GM23338 (cell line): ENCODE data around the gene LIPG. TPM values are rescaled to one million over a fixed set of nuclear protein-coding genes. Genes with fewer than 3 reads are reported as not detected.

ENCODE experiments used
- ATAC-seq: fragments of 200-7000 bp; cut with Tn5 transposase; 3 replicates; pipeline ENCODE4 v1.9.1; 2020
- DNase-seq: peaks from one replicate; pipeline ENCODE4 v3.0.0-alpha.2; 2015; ENCODE audit warnings: low spot score
- H2AFZ ChIP-seq: fragments of 200-600 bp; sonication (generic); 2 replicates; pipeline ENCODE4 v1.8.0; 2016; ENCODE audit warnings: antibody characterized with exemption, mild to moderate bottlenecking, moderate library complexity
- H3F3A ChIP-seq: fragments of 200-600 bp; sonication (generic); replicated peaks from 2 replicates; pipeline ENCODE4 v1.8.0; 2017; ENCODE audit warnings: antibody characterized with exemption, mixed run types, low read depth
- H3K27ac ChIP-seq: fragments of 200-600 bp; sonication (generic); 2 replicates; pipeline ENCODE4 v1.6.1; 2016; ENCODE audit warnings: low read depth
- H3K27me3 ChIP-seq: fragments of 200-600 bp; sonication (generic); 2 replicates; pipeline ENCODE4 v1.8.0; 2016; ENCODE audit warnings: mild to moderate bottlenecking, mixed run types, moderate library complexity; ENCODE audit not compliant: insufficient read depth
- H3K36me3 ChIP-seq: fragments of 200-600 bp; sonication (generic); 2 replicates; pipeline ENCODE4 v1.8.0; 2016; ENCODE audit warnings: mild to moderate bottlenecking; ENCODE audit not compliant: insufficient read depth
- H3K4me1 ChIP-seq: fragments of 200-600 bp; sonication (generic); 2 replicates; pipeline ENCODE4 v1.8.0; 2016; ENCODE audit warnings: mild to moderate bottlenecking, moderate library complexity; ENCODE audit not compliant: insufficient read depth
- H3K4me2 ChIP-seq: fragments of 200-600 bp; sonication (generic); 2 replicates; pipeline ENCODE4 v1.7.1; 2017; ENCODE audit warnings: mixed run types
- H3K4me3 ChIP-seq: fragments of 200-600 bp; sonication (generic); 2 replicates; pipeline ENCODE4 v1.6.1; 2016; ENCODE audit warnings: mixed run types
- H3K79me2 ChIP-seq: fragments of 200-600 bp; sonication (generic); replicated peaks from 2 replicates; pipeline ENCODE4 v1.8.0; 2017; ENCODE audit warnings: mild to moderate bottlenecking; ENCODE audit not compliant: insufficient read depth
- H3K9me2 ChIP-seq: fragments of 200-600 bp; sonication (generic); 2 replicates; pipeline ENCODE4 v1.8.0; 2017; ENCODE audit not compliant: insufficient read depth
- H4K20me1 ChIP-seq: fragments of 200-600 bp; sonication (generic); replicated peaks from 2 replicates; pipeline ENCODE4 v1.8.0; 2017; ENCODE audit warnings: mild to moderate bottlenecking; ENCODE audit not compliant: insufficient read depth
- H3K27ac Mint-ChIP-seq: 2 replicates; pipeline ENCODE4 v1.8.0; 2020; ENCODE audit warnings: inconsistent platforms, mild to moderate bottlenecking, moderate library complexity, mixed read lengths
- H3K27me3 Mint-ChIP-seq: 3 replicates; pipeline ENCODE4 v1.8.0; 2022; ENCODE audit warnings: low read depth, mild to moderate bottlenecking, moderate library complexity, mixed read lengths, inconsistent platforms; ENCODE audit not compliant: insufficient read depth, poor library complexity
- H3K36me3 Mint-ChIP-seq: 3 replicates; pipeline ENCODE4 v1.8.0; 2021; ENCODE audit warnings: low read depth, mild to moderate bottlenecking, inconsistent platforms, moderate library complexity, mixed read lengths
- H3K4me1 Mint-ChIP-seq: 3 replicates; pipeline ENCODE4 v1.8.0; 2020; ENCODE audit warnings: mild to moderate bottlenecking, inconsistent platforms, mixed read lengths
- H3K4me3 Mint-ChIP-seq: 3 replicates; pipeline ENCODE4 v1.8.0; 2021; ENCODE audit warnings: moderate library complexity, mild to moderate bottlenecking, inconsistent platforms, mixed read lengths
- H3K9me3 Mint-ChIP-seq: 3 replicates; pipeline ENCODE4 v1.8.0; 2020; ENCODE audit warnings: moderate library complexity, mild to moderate bottlenecking, inconsistent platforms, mixed read lengths
- CREB1 ChIP-seq: fragments of 250-450 bp; sonication (Bioruptor Pico); IDR thresholded peaks from 2 replicates; pipeline ENCODE4 v1.5.0; 2020; ENCODE audit warnings: low read depth, mild to moderate bottlenecking, moderate library complexity
- CTCF ChIP-seq, 2 experiments: fragments of 200-600 bp in 1 of 2; sonication (generic) in 1 of 2; conservative IDR thresholded peaks; 2 replicates each; pipeline versions ENCODE4 v1.5.1 to v1.6.1; 2016 to 2017; ENCODE audit warnings: antibody characterized with exemption in 2 of 2, low read depth in 2 of 2, mild to moderate bottlenecking in 2 of 2, moderate library complexity in 1 of 2
- ETS1 ChIP-seq: IDR thresholded peaks from 2 replicates; pipeline ENCODE4 v1.6.1; 2016; ENCODE audit warnings: antibody characterized with exemption
- EZH2phosphoT487 ChIP-seq: fragments of 200-600 bp; sonication (generic); IDR thresholded peaks from one replicate; pipeline ENCODE4 v1.8.1; 2018; ENCODE audit warnings: antibody characterized with exemption; ENCODE audit not compliant: unreplicated experiment
- JUNB ChIP-seq: IDR thresholded peaks from one replicate; pipeline ENCODE4 v1.6.1; 2016; ENCODE audit warnings: antibody characterized with exemption; ENCODE audit not compliant: unreplicated experiment
- NANOG ChIP-seq: IDR thresholded peaks from 2 replicates; pipeline ENCODE4 v1.6.1; 2016; ENCODE audit warnings: antibody characterized with exemption, borderline replicate concordance
- POLR2AphosphoS5 ChIP-seq: IDR thresholded peaks from 2 replicates; pipeline ENCODE4 v1.6.1; 2016; ENCODE audit warnings: antibody characterized with exemption, low read depth
- REST ChIP-seq: IDR thresholded peaks from one replicate; pipeline ENCODE4 v1.6.1; 2018; ENCODE audit warnings: antibody characterized with exemption; ENCODE audit not compliant: unreplicated experiment
- ZNF114 ChIP-seq: fragments of 250-450 bp; sonication (Bioruptor Pico); IDR thresholded peaks from 2 replicates; pipeline ENCODE4 v1.5.0; 2020; ENCODE audit warnings: mild to moderate bottlenecking, moderate library complexity
- ZNF331 ChIP-seq: fragments of 250-450 bp; sonication (Bioruptor Pico); IDR thresholded peaks from 2 replicates; pipeline ENCODE4 v1.5.0; 2020; ENCODE audit warnings: low read depth, mild to moderate bottlenecking, moderate library complexity
- ZNF462 ChIP-seq: fragments of 250-450 bp; sonication (Bioruptor Pico); IDR thresholded peaks from 2 replicates; pipeline ENCODE4 v1.5.0; 2020; ENCODE audit warnings: mild to moderate bottlenecking, moderate library complexity
- polyA plus RNA-seq: library from polyadenylated mRNA; unstranded; fragments of >200 nt; fragmentation: Nextera tagmentation; extraction: Ambion mirVana; gene quantifications from 2 replicates; pipeline ENCODE4 v1.2.1, GENCODE V29; 2016
- total RNA-seq: library from RNA; depleted of rRNA; stranded (reverse); fragments of >200 nt; shearing (Covaris generic); gene quantifications from 2 replicates; pipeline ENCODE4 v1.2.3, GENCODE V29; 2014

The LIPG gene
- total and polyA plus RNA-seq, 2 experiments from 2014 or later = 4.9 to 17.7 TPM

GRCh38 chr18:49645196-49645595 is 83.3 kb downstream of the LIPG start (continued):
- no peak for TF ChIP-seq ETS1

GRCh38 chr18:49645841-49646351 is 84.0 kb downstream of the LIPG start:
- Histone ChIP-seq H3K36me3 (no peaks in the 10 kb centered on the region), H3K4me3 (no peak overlapping the region), H3K79me2 (no peaks in the 10 kb centered on the region), H3K9me2 (no peaks in the 10 kb centered on the region), H3K27ac (no peak overlapping the region), H3K27me3 (no peaks in the 10 kb centered on the region), H4K20me1 (no peaks in the 10 kb centered on the region), H2AFZ (peak overlapping the region; percentile 23; the same call in 1 of the 2 replicates), H3K4me1 (no peaks in the 10 kb centered on the region), H3F3A (no peaks in the 10 kb centered on the region), H3K4me2 (no peak overlapping the region)
- no peak overlapping the region for H3K27ac Mint-ChIP-seq
- H3K4me1 Mint-ChIP-seq = peaks cover 4% of the 10 kb centered on the region; the same call in 2 of the 3 replicates
- ATAC-seq (peak; percentile 74), DNase-seq (peak; percentile 25)
- no peaks in the 10 kb centered on the region for H3K36me3 Mint-ChIP-seq
- H3K4me3 Mint-ChIP-seq = no peak overlapping the region
- no peaks in the 10 kb centered on the region for H3K27me3 Mint-ChIP-seq
- H3K9me3 Mint-ChIP-seq = no peaks in the 10 kb centered on the region
- TF ChIP-seq ZNF331 (CRISPR knock-in tag) (no peak), REST (no peak), ETS1 (no peak), CREB1 (CRISPR knock-in tag) (no peak), ZNF462 (no peak), ZNF114 (no peak), EZH2phosphoT487 (no peak), NANOG (no peak), JUNB (no peak), CTCF (conservative IDR thresholded peaks at IDR 0.05; ENCODE audit: low read depth in 2 of 2) (no peak), POLR2AphosphoS5 (no peak)
